Lower lobe of right lung (tissue), 2 donors: ENCODE data around the gene LAMA2. TPM values are rescaled to one million over a fixed set of nuclear protein-coding genes. Genes with fewer than 3 reads are reported as not detected.

ENCODE experiments used
- ATAC-seq, 2 donors: fragments of 200-7000 bp; cut with Tn5 transposase; one replicate each; pipeline ENCODE4 v1.9.1; 2020 to 2022; ENCODE audit warnings: mild to moderate bottlenecking in 2 of 2, moderate library complexity in 2 of 2
- DNase-seq: peaks from one replicate; pipeline ENCODE4 v3.0.0-alpha.2; 2020
- H3K27ac ChIP-seq: fragments of 200-600 bp; one replicate; pipeline ENCODE4 v1.8.0; 2022
- H3K27me3 ChIP-seq: fragments of 200-600 bp; one replicate; pipeline ENCODE4 v1.8.0; 2022; ENCODE audit warnings: low read depth
- H3K36me3 ChIP-seq: fragments of 200-600 bp; one replicate; pipeline ENCODE4 v1.8.0; 2022; ENCODE audit warnings: mild to moderate bottlenecking
- H3K4me1 ChIP-seq: fragments of 200-600 bp; one replicate; pipeline ENCODE4 v1.8.0; 2022
- H3K4me3 ChIP-seq: fragments of 200-600 bp; one replicate; pipeline ENCODE4 v1.8.0; 2022; ENCODE audit warnings: mild to moderate bottlenecking
- H3K9me3 ChIP-seq: fragments of 200-600 bp; one replicate; pipeline ENCODE4 v1.8.0; 2022
- CTCF ChIP-seq: fragments of 200-600 bp; IDR thresholded peaks from one replicate; pipeline ENCODE4 v1.8.0; 2022; ENCODE audit warnings: antibody characterized with exemption, mild to moderate bottlenecking
- intact Hi-C: fragments of 100-400 bp; cut with DNase I; formaldehyde crosslinking; loops from one replicate; pipeline ENCODE4 v1.11.0; 2022
- total RNA-seq: library from RNA; stranded (reverse); fragmentation: NEBNext Ultra II Directional; extraction: Animal tissue kit (Norgen Biotek cat#: 25700); gene quantifications from one replicate; pipeline ENCODE4 v1.2.1, GENCODE V29; 2021
- donor health status: DM: no; HTN: yes; CAD: no; lungs with severe emphysema.

Gene LAMA2
- total RNA-seq, 1 donor from 2014 or later: 49.6 TPM

GRCh38 chr6:129519750-129520149 is 636.8 kb downstream of the LAMA2 start:
- H3K4me1 ChIP-seq: no peaks in the 10 kb centered on the region
- H3K36me3 ChIP-seq: peaks cover 6% of the 10 kb centered on the region
- no peak for DNase-seq
- TF ChIP-seq CTCF: no peak
- no peaks in the 10 kb centered on the region for H3K27me3 ChIP-seq
- intact Hi-C loops: no loop called here
- ATAC-seq: no peak
- H3K9me3 ChIP-seq: no peaks in the 10 kb centered on the region
- H3K27ac ChIP-seq: no peak overlapping the region
- no peak overlapping the region for H3K4me3 ChIP-seq

GRCh38 chr6:129521946-129522345 is 639.0 kb downstream of the LAMA2 start:
- Histone ChIP-seq H3K9me3 (no peaks in the 10 kb centered on the region), H3K4me1 (no peaks in the 10 kb centered on the region), H3K4me3 (no peak overlapping the region), H3K27ac (no peak overlapping the region), H3K36me3 (peaks cover under 1% of the 10 kb centered on the region), H3K27me3 (no peaks in the 10 kb centered on the region)
- DNase-seq: no peak
- intact Hi-C loops: no loop called here
- ATAC-seq: no peak
- TF ChIP-seq CTCF: no peak

- Histone ChIP-seq H3K27me3 (no peaks in the 10 kb centered on the region), H3K36me3 (no peaks in the 10 kb centered on the region), H3K4me1 (no peaks in the 10 kb centered on the region), H3K4me3 (no peak overlapping the region), H3K27ac (no peak overlapping the region), H3K9me3 (no peaks in the 10 kb centered on the region)
- DNase-seq (no peak), ATAC-seq (no peak)
- intact Hi-C loops: no loop called here
- TF ChIP-seq CTCF: no peak
Measured at GRCh38 chr6:129523816-129524215, 640.9 kb downstream of the LAMA2 start.

GRCh38 chr6:129525055-129525454 is 642.1 kb downstream of the LAMA2 start:
- intact Hi-C loops: no loop called here
- no peaks in the 10 kb centered on the region for H3K27me3 ChIP-seq
- no peaks in the 10 kb centered on the region for H3K36me3 ChIP-seq
- ATAC-seq (no peak), DNase-seq (no peak)
- H3K4me1 ChIP-seq: no peaks in the 10 kb centered on the region
- H3K9me3 ChIP-seq: no peaks in the 10 kb centered on the region
- no peak overlapping the region for H3K27ac ChIP-seq
- no peak overlapping the region for H3K4me3 ChIP-seq
- TF ChIP-seq CTCF: no peak

DNA sequence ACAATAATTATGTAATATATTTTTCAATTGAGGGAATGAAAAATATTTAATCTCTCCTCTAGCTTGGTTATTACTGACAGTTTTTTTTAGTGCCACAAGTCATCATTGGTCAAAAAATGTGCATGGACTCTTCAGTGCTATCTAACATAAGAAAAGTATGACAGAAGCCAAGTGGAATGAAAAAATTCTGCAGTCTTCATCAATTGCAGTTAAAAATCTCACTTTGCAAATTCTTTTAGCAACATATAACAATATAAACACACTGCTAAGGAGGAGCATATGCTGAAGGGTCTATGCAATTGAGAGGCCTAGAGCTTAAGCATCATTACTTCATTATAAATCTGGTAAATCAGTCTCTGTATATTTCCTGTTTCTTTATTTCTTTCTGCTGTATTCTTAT is 652.0 kb downstream of the LAMA2 start:
- Histone ChIP-seq H3K9me3 (no peaks in the 10 kb centered on the region), H3K4me1 (no peaks in the 10 kb centered on the region), H3K36me3 (peaks cover 7% of the 10 kb centered on the region), H3K4me3 (no peak overlapping the region), H3K27me3 (no peaks in the 10 kb centered on the region), H3K27ac (no peak overlapping the region)
- DNase-seq: no peak
- intact Hi-C loops: no loop called here
- ATAC-seq: no peak
- TF ChIP-seq CTCF: no peak

GRCh38 chr6:129536271-129536670 is 653.3 kb downstream of the LAMA2 start:
- Histone ChIP-seq H3K4me3 (no peak overlapping the region), H3K36me3 (peaks cover 7% of the 10 kb centered on the region), H3K27me3 (no peaks in the 10 kb centered on the region), H3K9me3 (no peaks in the 10 kb centered on the region), H3K27ac (no peak overlapping the region), H3K4me1 (no peaks in the 10 kb centered on the region)
- TF ChIP-seq CTCF: no peak
- DNase-seq: no peak
- intact Hi-C loops: no loop called here
- ATAC-seq: no peak
